ENCODE results near the gene RNF169.
"Not testable (repeated sequence)": the region's sequence is repeated elsewhere in the genome, so short reads cannot be mapped to it uniquely, and the experiment has no call there.

RNF169 gene

GRCh38 chr11:74809801-74810200 lies 61.2 kb downstream of the RNF169 start:
- TF ChIP-seq ZNF274 (IDR thresholded peaks at IDR 0.05; ENCODE audit: low read depth, low read length) = no peak
- no peak overlapping the region for H3K4me3 ChIP-seq (ENCODE audit: low read length)

GRCh38 chr11:74815966-74816365 lies 67.3 kb downstream of the RNF169 start:
- H3K4me3 ChIP-seq (ENCODE audit: low read length) = no peak overlapping the region
- TF ChIP-seq ZNF274 (IDR thresholded peaks at IDR 0.05; ENCODE audit: low read depth, low read length) = no peak

GRCh38 chr11:74816664-74817063 lies 68.0 kb downstream of the RNF169 start:
- TF ChIP-seq ZNF274 (IDR thresholded peaks at IDR 0.05; ENCODE audit: low read depth, low read length) = no peak
- H3K4me3 ChIP-seq (ENCODE audit: low read length) = no peak overlapping the region

- no peak overlapping the region for H3K4me3 ChIP-seq (ENCODE audit: low read length)
Observed at GRCh38 chr11:74818283-74818946, 69.8 kb downstream of the RNF169 start.

GRCh38 chr11:74819400-74819799 lies 70.8 kb downstream of the RNF169 start:
- no peak for TF ChIP-seq ZNF274 (IDR thresholded peaks at IDR 0.05; ENCODE audit: low read depth, low read length)
- H3K4me3 ChIP-seq (ENCODE audit: low read length) = no peak overlapping the region

More at GRCh38 chr11:74818283-74818946, 69.8 kb downstream of the RNF169 start:
- TF ChIP-seq ZNF274 (IDR thresholded peaks at IDR 0.05; ENCODE audit: low read depth, low read length) = no peak

- no peak overlapping the region for H3K4me3 ChIP-seq (ENCODE audit: low read length)
- no peak for TF ChIP-seq ZNF274 (IDR thresholded peaks at IDR 0.05; ENCODE audit: low read depth, low read length)
Observed at GRCh38 chr11:74820763-74821162, 72.1 kb downstream of the RNF169 start.

- no peak overlapping the region for H3K4me3 ChIP-seq (ENCODE audit: low read length)
- no peak for TF ChIP-seq ZNF274 (IDR thresholded peaks at IDR 0.05; ENCODE audit: low read depth, low read length)
Observed at GRCh38 chr11:74822170-74822569, 73.5 kb downstream of the RNF169 start.

- no peak overlapping the region for H3K4me3 ChIP-seq (ENCODE audit: low read length)
- TF ChIP-seq ZNF274 (IDR thresholded peaks at IDR 0.05; ENCODE audit: low read depth, low read length) = no peak
Observed at GRCh38 chr11:74824285-74824982, 75.8 kb downstream of the RNF169 start.

GRCh38 chr11:74825596-74825995 lies 76.9 kb downstream of the RNF169 start:
- not testable (repeated sequence) for H3K4me3 ChIP-seq (ENCODE audit: low read length)

GRCh38 chr11:74826901-74827300 lies 78.3 kb downstream of the RNF169 start:
- H3K4me3 ChIP-seq (ENCODE audit: low read length) = no peak overlapping the region
- TF ChIP-seq ZNF274 (IDR thresholded peaks at IDR 0.05; ENCODE audit: low read depth, low read length) = no peak

- no peak overlapping the region for H3K4me3 ChIP-seq (ENCODE audit: low read length)
- TF ChIP-seq ZNF274 (IDR thresholded peaks at IDR 0.05; ENCODE audit: low read depth, low read length) = no peak
Observed at GRCh38 chr11:74837191-74837590, 88.5 kb downstream of the RNF169 start.

- no peak overlapping the region for H3K4me3 ChIP-seq (ENCODE audit: low read length)
- TF ChIP-seq ZNF274 (IDR thresholded peaks at IDR 0.05; ENCODE audit: low read depth, low read length) = no peak
Observed at GRCh38 chr11:74838188-74838587, 89.5 kb downstream of the RNF169 start.

GRCh38 chr11:74839446-74839845 lies 90.8 kb downstream of the RNF169 start:
- TF ChIP-seq ZNF274 (IDR thresholded peaks at IDR 0.05; ENCODE audit: low read depth, low read length) = no peak
- H3K4me3 ChIP-seq (ENCODE audit: low read length) = no peak overlapping the region

GRCh38 chr11:74839971-74840370 lies 91.3 kb downstream of the RNF169 start:
- H3K4me3 ChIP-seq (ENCODE audit: low read length) = no peak overlapping the region
- no peak for TF ChIP-seq ZNF274 (IDR thresholded peaks at IDR 0.05; ENCODE audit: low read depth, low read length)

GRCh38 chr11:74840486-74840885 lies 91.8 kb downstream of the RNF169 start:
- H3K4me3 ChIP-seq (ENCODE audit: low read length) = no peak overlapping the region
- TF ChIP-seq ZNF274 (IDR thresholded peaks at IDR 0.05; ENCODE audit: low read depth, low read length) = no peak

Data from GM08714 (cell line).